B cell (primary cell): ENCODE measurements around the gene HK2. TPM values are rescaled to one million over a fixed set of nuclear protein-coding genes. Genes with fewer than 3 reads are reported as not detected.
A peak's percentile ranks its signal among the peaks of the same experiment; 100 is the strongest.

ENCODE experiments used
- ATAC-seq: fragments of 200-7000 bp; cut with Tn5 transposase; one replicate; pipeline ENCODE4 v1.10.0; 2021; ENCODE audit warnings: low read depth, mild to moderate bottlenecking, moderate number of reproducible peaks, moderate library complexity
- CTCF ChIA-PET: fragments of 350-600 bp; sonication (Branson Sonifier 250); formaldehyde crosslinking; loops from one replicate; lab custom pipeline; 2021; ENCODE audit warnings: antibody characterized with exemption, inconsistent platforms; lab: Charles Lee
- POLR2A ChIA-PET: fragments of 350-600 bp; sonication (Branson Sonifier 250); formaldehyde crosslinking; loops from one replicate; lab custom pipeline; 2021; ENCODE audit warnings: antibody characterized with exemption; lab: Charles Lee
- DNase-seq: peaks from one replicate; pipeline ENCODE4 v3.0.0; 2013
- H2AFZ ChIP-seq: 2 replicates; pipeline ENCODE4 v1.6.1; 2012; ENCODE audit warnings: mild to moderate bottlenecking, low read depth, low read length; ENCODE audit not compliant: insufficient read depth, poor library complexity, severe bottlenecking
- H3K27ac ChIP-seq, 2 donors: 1 replicate in 1 of 2; 2 replicates in 1 of 2; pipeline ENCODE4 v1.5.1; 2012 to 2013; ENCODE audit warnings: low read length in 2 of 2, mild to moderate bottlenecking in 2 of 2, moderate library complexity in 1 of 2
- H3K27me3 ChIP-seq, 4 experiments: fragments of 200-600 bp in 1 of 4; sonication (generic) in 1 of 4; replicated peaks in 1 of 4; 1 replicate in 2 of 4; 2 replicates in 2 of 4; pipeline versions ENCODE4 v1.6.1 to v1.7.0; 2013 to 2016; ENCODE audit warnings: low read length in 3 of 4, mild to moderate bottlenecking in 2 of 4, mixed read lengths in 1 of 4, moderate library complexity in 1 of 4; ENCODE audit not compliant: insufficient read depth in 4 of 4, control insufficient read depth in 3 of 4; ENCODE audit errors: control extremely low read depth in 1 of 4
- H3K36me3 ChIP-seq, 2 experiments: replicated peaks in 1 of 2; 1 replicate in 1 of 2; 2 replicates in 1 of 2; pipeline versions ENCODE4 v1.6.1 to v1.7.1; 2013; ENCODE audit warnings: low read length in 1 of 2; ENCODE audit not compliant: insufficient read depth in 2 of 2, control insufficient read depth in 1 of 2; ENCODE audit errors: control extremely low read depth in 1 of 2, extremely low read depth in 1 of 2
- H3K4me1 ChIP-seq, 2 donors: fragments of 200-600 bp in 1 of 2; sonication (generic) in 1 of 2; 1 replicate in 1 of 2; 2 replicates in 1 of 2; pipeline versions ENCODE4 v1.5.1 to v1.6.1; 2013 to 2017; ENCODE audit warnings: low read length in 2 of 2; ENCODE audit not compliant: control insufficient read depth in 2 of 2, insufficient read depth in 2 of 2
- H3K4me2 ChIP-seq: replicated peaks from 2 replicates; pipeline ENCODE3; 2012; ENCODE audit warnings: mild to moderate bottlenecking, low read depth, low read length; ENCODE audit not compliant: poor library complexity, severe bottlenecking
- H3K4me3 ChIP-seq, 5 experiments: fragments of 200-600 bp in 1 of 5; sonication (generic) in 1 of 5; 1 replicate in 3 of 5; 2 replicates in 2 of 5; pipeline versions ENCODE4 v1.5.1 to v1.7.0; 2011 to 2016; ENCODE audit warnings: low read length in 4 of 5, mild to moderate bottlenecking in 4 of 5, low read depth in 2 of 5, control low read depth in 1 of 5, moderate library complexity in 1 of 5; ENCODE audit not compliant: insufficient read depth in 1 of 5; ENCODE audit errors: control extremely low read depth in 1 of 5, extremely low read depth in 1 of 5
- H3K79me2 ChIP-seq: fragments of 200-600 bp; sonication (generic); one replicate; pipeline ENCODE4 v1.6.0; 2016; ENCODE audit warnings: low read length; ENCODE audit not compliant: control insufficient read depth, insufficient read depth
- H3K9ac ChIP-seq: fragments of 200-600 bp; sonication (generic); 2 replicates; pipeline ENCODE4 v1.6.1; 2017; ENCODE audit warnings: mild to moderate bottlenecking, low read length, moderate library complexity
- H3K9me3 ChIP-seq, 3 donors: one replicate each; pipeline versions ENCODE4 v1.6.1 to v1.7.1; 2013; ENCODE audit warnings: low read length in 2 of 3; ENCODE audit not compliant: control insufficient read depth in 2 of 3, insufficient read depth in 1 of 3; ENCODE audit errors: control extremely low read depth in 1 of 3
- H4K20me1 ChIP-seq: 2 replicates; pipeline ENCODE4 v1.6.0; 2012; ENCODE audit warnings: mild to moderate bottlenecking, low read length; ENCODE audit not compliant: insufficient read depth, control insufficient read depth, poor library complexity, severe bottlenecking
- H3K27ac Mint-ChIP-seq: one replicate; pipeline ENCODE4 v1.8.0; 2021; ENCODE audit warnings: mixed read lengths
- H3K27me3 Mint-ChIP-seq: one replicate; pipeline ENCODE4 v1.8.0; 2021; ENCODE audit warnings: mixed read lengths
- H3K4me1 Mint-ChIP-seq: one replicate; pipeline ENCODE4 v1.8.0; 2021; ENCODE audit warnings: mixed read lengths
- H3K4me3 Mint-ChIP-seq: one replicate; pipeline ENCODE4 v1.8.0; 2021; ENCODE audit warnings: mixed read lengths
- H3K9me3 Mint-ChIP-seq: one replicate; pipeline ENCODE4 v1.8.0; 2022; ENCODE audit warnings: mixed read lengths; ENCODE audit not compliant: insufficient read depth
- CTCF ChIP-seq: fragments of 200-600 bp; IDR thresholded peaks from one replicate; pipeline ENCODE4 v1.8.0; 2022; ENCODE audit warnings: antibody characterized with exemption, mild to moderate bottlenecking
- EZH2 ChIP-seq: IDR thresholded peaks from 2 replicates; pipeline ENCODE4 v1.6.1; 2012; ENCODE audit warnings: borderline replicate concordance, low read depth, mild to moderate bottlenecking, moderate library complexity, low read length; ENCODE audit not compliant: insufficient read depth, poor library complexity, severe bottlenecking
- WGBS: methylation state at CpG from one replicate; pipeline ENCODE4 v1.1.5; 2013; ENCODE audit warnings: missing lambda C conversion rate; ENCODE audit not compliant: insufficient coverage; 5-methylcytosine and 5-hydroxymethylcytosine counted together
- intact Hi-C: fragments of 100-400 bp; cut with micrococcal nuclease; formaldehyde crosslinking; loops from one replicate; pipeline ENCODE4 v1.10.0; 2022
- polyA plus RNA-seq: library from polyadenylated mRNA; depleted of rRNA; stranded (reverse); fragments of >200 nt; gene quantifications from 2 replicates; pipeline ENCODE4 v1.2.3, GENCODE V29; 2012
- total RNA-seq, 2 donors: library from RNA; stranded (reverse); fragments of 120-200 nt in 1 of 2; gene quantifications; 1 replicate in 1 of 2; 2 replicates in 1 of 2; pipeline versions ENCODE4 v1.2.3 to v1.2.4, GENCODE V29; 2013 to 2022

HK2 gene
- total and polyA plus RNA-seq, 2 donors (not counting 1 experiment from before 2014, with no cell fraction given), result 5.0 to 5.7 TPM

DNA sequence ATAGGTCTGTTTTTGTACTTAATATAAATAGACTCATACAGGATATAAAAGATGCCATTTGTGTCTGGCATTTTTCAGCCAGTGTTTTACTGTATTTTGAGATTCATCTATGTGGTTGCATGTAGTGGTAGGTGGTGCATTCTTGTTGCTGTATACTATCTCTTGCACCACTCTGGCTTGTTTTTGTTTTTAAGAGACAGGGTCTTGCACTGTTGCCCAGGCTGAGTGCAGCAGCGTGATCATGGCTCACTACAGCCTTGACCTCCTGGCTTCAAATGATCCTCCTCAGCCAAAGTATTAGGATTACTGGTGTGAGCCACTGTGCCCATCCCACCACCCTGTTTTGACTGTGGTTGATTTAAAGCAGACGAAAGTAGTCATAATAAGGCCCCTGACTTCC is 12.6 kb downstream of the HK2 start:
- Mint-ChIP-seq H3K9me3 (no peaks in the 10 kb centered on the region), H3K27ac (no peak overlapping the region), H3K4me3 (no peak overlapping the region), H3K27me3 (no peaks in the 10 kb centered on the region), H3K4me1 (peaks cover 78% of the 10 kb centered on the region)
- Histone ChIP-seq H3K4me2 (no peak overlapping the region), H3K27me3 (no peaks in the 10 kb centered on the region), H2AFZ (no peak overlapping the region), H3K9me3 (no peaks in the 10 kb centered on the region), H3K79me2 (peaks cover 67% of the 10 kb centered on the region), H3K36me3 (peaks cover 0 to 3% of the 10 kb centered on the region in 2 experiments), H3K9ac (no peak overlapping the region), H3K4me1 (peaks cover 60 to 71% of the 10 kb centered on the region in 2 donors), H3K4me3 (no peak overlapping the region), H4K20me1 (no peaks in the 10 kb centered on the region), H3K27ac (no peak overlapping the region)
- CTCF ChIA-PET, result interaction anchor here (2.2 kb wide), 1 partner anchor 10 kb away, joined by 25 read pairs; no protein-coding TSS in a partner anchor
- POLR2A ChIA-PET, result no interaction called here
- TF ChIP-seq EZH2, result no peak
- no peak for TF ChIP-seq CTCF
- intact Hi-C loops, result no loop called here
- DNase-seq (no peak), ATAC-seq (no peak)
- no CpG with 5 or more reads among the region's 2 CpGs for WGBS

DNA sequence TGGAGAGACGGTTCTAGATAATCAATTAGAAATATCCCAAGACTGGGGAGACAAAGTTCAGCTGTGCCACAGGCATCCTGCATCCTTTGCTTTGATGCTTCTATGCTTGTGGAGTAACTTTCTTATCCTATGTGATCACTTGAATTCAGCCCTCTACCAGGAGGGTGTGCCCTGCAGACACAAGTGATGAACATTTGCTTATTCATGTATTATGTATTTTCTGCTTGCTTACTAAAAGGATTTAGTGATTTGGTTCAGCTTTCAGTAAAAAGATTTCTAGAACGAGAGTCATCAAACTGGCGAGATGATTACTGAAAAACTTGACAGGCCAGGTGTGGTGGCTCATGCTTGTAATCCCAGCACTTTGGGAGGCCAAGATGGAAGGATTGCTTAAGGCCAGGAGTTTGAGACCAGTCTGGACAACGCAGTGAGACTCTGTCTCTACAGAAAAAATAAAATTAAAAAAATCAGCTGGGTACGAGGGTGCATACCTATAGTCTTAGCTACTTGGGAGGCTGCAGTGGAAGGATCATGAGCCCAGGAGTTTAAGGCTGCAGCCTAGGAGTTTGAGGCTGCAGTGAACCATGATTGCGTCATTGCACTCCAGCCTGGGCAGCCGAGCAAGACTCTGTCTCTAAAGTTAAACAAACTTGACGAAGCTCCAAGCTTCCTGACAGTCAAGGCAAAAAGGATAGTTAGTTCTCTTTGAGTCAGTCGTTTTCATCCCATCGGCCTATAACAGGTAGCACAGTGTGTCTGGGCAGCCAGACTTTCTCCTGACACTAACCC is 13.3 kb downstream of the HK2 start:
- POLR2A ChIA-PET, result no interaction called here
- no peak overlapping the region for H3K4me3 Mint-ChIP-seq
- Histone ChIP-seq H3K36me3 (peaks cover 0 to 3% of the 10 kb centered on the region in 2 experiments), H3K9ac (no peak overlapping the region), H3K9me3 (no peaks in the 10 kb centered on the region), H3K79me2 (peaks cover 67% of the 10 kb centered on the region), H3K27ac (no peak overlapping the region), H3K4me2 (no peak overlapping the region), H2AFZ (no peak overlapping the region), H4K20me1 (no peaks in the 10 kb centered on the region), H3K4me1 (peaks cover 68 to 79% of the 10 kb centered on the region in 2 donors), H3K27me3 (no peaks in the 10 kb centered on the region), H3K4me3 (no peak overlapping the region)
- ATAC-seq (no peak), DNase-seq (no peak)
- intact Hi-C loops, result no loop called here
- CTCF ChIA-PET, result interaction anchor here (1.5 to 2.2 kb wide), 2 partner anchors 11 to 30 kb away, joined by 7 to 25 read pairs; no protein-coding TSS in a partner anchor
- TF ChIP-seq EZH2, result no peak
- H3K4me1 Mint-ChIP-seq, result peaks cover 81% of the 10 kb centered on the region
- H3K27ac Mint-ChIP-seq, result peak overlapping the region; percentile 57
- 92% methylated on average over 7 of the region's 10 CpGs for whole genome bisulfite sequencing
- no peaks in the 10 kb centered on the region for H3K9me3 Mint-ChIP-seq
- H3K27me3 Mint-ChIP-seq, result no peaks in the 10 kb centered on the region
